BJ (cell line): ENCODE measurements around the gene MYLK2. TPM values are rescaled to one million over a fixed set of nuclear protein-coding genes. Genes with fewer than 3 reads are reported as not detected.

Source experiments
- CTCF ChIA-PET: fragments of 350-600 bp; formaldehyde crosslinking; extraction: SDS; loops from one replicate; lab custom pipeline; 2021; ENCODE audit warnings: antibody characterized with exemption, inconsistent platforms; lab: Yijun Ruan, JAX
- POLR2A ChIA-PET: fragments of 300-600 bp; sonication (Branson Sonifier 250); formaldehyde crosslinking; extraction: SDS; loops from one replicate; lab custom pipeline; 2021; ENCODE audit warnings: antibody characterized with exemption; lab: Charles Lee
- DNase-seq: peaks from one replicate; pipeline ENCODE4 v3.0.0-alpha.2; 2011; ENCODE audit warnings: low read depth
- H3K27me3 ChIP-seq: 2 replicates; pipeline ENCODE4 v1.6.0; 2011; ENCODE audit warnings: low read length; ENCODE audit not compliant: control insufficient read depth, insufficient read depth
- H3K36me3 ChIP-seq: 2 replicates; pipeline ENCODE4 v1.5.1; 2011; ENCODE audit warnings: low read length; ENCODE audit not compliant: control insufficient read depth, insufficient read depth
- H3K4me3 ChIP-seq: 2 replicates; pipeline ENCODE4 v1.5.1; 2011; ENCODE audit warnings: low read depth, mild to moderate bottlenecking, control low read depth, low read length
- CTCF ChIP-seq: IDR thresholded peaks from 2 replicates; pipeline ENCODE4 v1.5.1; 2011; ENCODE audit warnings: low read depth, mild to moderate bottlenecking, control low read depth, inconsistent platforms, low read length, moderate library complexity; ENCODE audit not compliant: insufficient read depth
- polyA plus RNA-seq: library from polyadenylated mRNA; depleted of rRNA; stranded (reverse); fragments of >200 nt; gene quantifications from 2 replicates; pipeline ENCODE4 v1.2.3, GENCODE V29; 2011

The MYLK2 gene
- polyA plus RNA-seq, 1 experiment = 0.10 TPM

- H3K4me3 ChIP-seq = no peak within 1 kb of the TSS
- POLR2A ChIA-PET = no interaction called here
These were observed 26.2 kb downstream of the MYLK2 start, which contains the start of gene FOXS1 for GRCh38 chr20:31845300-31845863. TSS of gene FOXS1 (minus strand) at chr20:31845604. CDS start at chr20:31845542, 62 bp downstream.

GRCh38 chr20:31846793-31847138, 27.6 kb downstream of the MYLK2 start:
- POLR2A ChIA-PET = no interaction called here
- no peak for TF ChIP-seq CTCF
- CTCF ChIA-PET = interaction anchor here (0.6 to 13.3 kb wide), 31 partner anchors 8 to 809 kb away, joined by 3 to 180 read pairs (median 5); partner anchors contain the start of genes MYLK2 and PDRG1
- DNase-seq = no peak
- no peak overlapping the region for H3K4me3 ChIP-seq
- peaks cover 20% of the 10 kb centered on the region for H3K27me3 ChIP-seq
- no peaks in the 10 kb centered on the region for H3K36me3 ChIP-seq

More at GRCh38 chr20:31845300-31845863, 26.2 kb downstream of the MYLK2 start, which contains the start of gene FOXS1:
- H3K36me3 ChIP-seq = no peaks in the 10 kb centered on the region
- peaks cover 13% of the 10 kb centered on the region for H3K27me3 ChIP-seq
- DNase-seq = no peak
- no peak for TF ChIP-seq CTCF
- CTCF ChIA-PET = interaction anchor here (0.9 to 13.3 kb wide), 11 partner anchors 8 to 810 kb away, joined by 3 to 180 read pairs (median 4); no protein-coding TSS in a partner anchor

GRCh38 chr20:31848088-31848999, 29.2 kb downstream of the MYLK2 start:
- POLR2A ChIA-PET = no interaction called here
- Histone ChIP-seq H3K36me3 (no peaks in the 10 kb centered on the region), H3K4me3 (no peak overlapping the region), H3K27me3 (peaks cover 20% of the 10 kb centered on the region)
- CTCF ChIA-PET = interaction anchor here (0.6 to 13.3 kb wide), 7 partner anchors 8 to 243 kb away, joined by 3 to 180 read pairs (median 18); partner anchors contain the start of gene MYLK2
- TF ChIP-seq CTCF = no peak
- no peak for DNase-seq

GRCh38 chr20:31849306-31849930, 30.3 kb downstream of the MYLK2 start:
- ChIA-PET CTCF (interaction anchor here (0.9 to 13.3 kb wide), 8 partner anchors 12 to 260 kb away, joined by 3 to 180 read pairs (median 18); partner anchors contain the start of gene TM9SF4), POLR2A (no interaction called here)
- Histone ChIP-seq H3K36me3 (no peaks in the 10 kb centered on the region), H3K27me3 (peaks cover 23% of the 10 kb centered on the region), H3K4me3 (no peak overlapping the region)
- DNase-seq = no peak
- no peak for TF ChIP-seq CTCF
